Osteoblast (primary cell): ENCODE data around the gene SH3RF2. TPM values are rescaled to one million over a fixed set of nuclear protein-coding genes. Genes with fewer than 3 reads are reported as not detected.
A peak's percentile ranks its signal among the peaks of the same experiment; 100 is the strongest.

Experiments
- DNase-seq: peaks from one replicate; pipeline ENCODE4 v3.0.0; 2011; ENCODE audit warnings: low spot score, mixed read lengths; ENCODE audit not compliant: insufficient read length; ENCODE audit errors: missing footprints
- H2AFZ ChIP-seq: 2 replicates; pipeline ENCODE4 v1.6.0; 2011; ENCODE audit warnings: mild to moderate bottlenecking, low read length
- H3K27ac ChIP-seq: 2 replicates; pipeline ENCODE4 v1.5.1; 2011; ENCODE audit warnings: mild to moderate bottlenecking, low read depth, low read length, moderate library complexity
- H3K27me3 ChIP-seq: 2 replicates; pipeline ENCODE4 v1.6.0; 2012; ENCODE audit warnings: mild to moderate bottlenecking, control low read depth, inconsistent platforms, low read length, moderate library complexity; ENCODE audit not compliant: insufficient read depth
- H3K36me3 ChIP-seq: 2 replicates; pipeline ENCODE4 v1.5.1; 2011; ENCODE audit warnings: mild to moderate bottlenecking, low read length, control low read depth, moderate library complexity; ENCODE audit not compliant: insufficient read depth
- H3K4me1 ChIP-seq: 2 replicates; pipeline ENCODE4 v1.5.1; 2011; ENCODE audit warnings: mild to moderate bottlenecking, low read length, control low read depth, moderate library complexity; ENCODE audit not compliant: insufficient read depth
- H3K4me2 ChIP-seq: 2 replicates; pipeline ENCODE4 v1.6.0; 2011; ENCODE audit warnings: mild to moderate bottlenecking, low read length; ENCODE audit not compliant: insufficient read depth
- H3K4me3 ChIP-seq: fragments of 200-600 bp; sonication (generic); 3 replicates; pipeline ENCODE4 v1.5.1; 2012; ENCODE audit warnings: mild to moderate bottlenecking, low read length, inconsistent platforms; ENCODE audit not compliant: insufficient read depth
- H3K79me2 ChIP-seq: 2 replicates; pipeline ENCODE4 v1.6.0; 2012; ENCODE audit warnings: mild to moderate bottlenecking, low read length, control low read depth, inconsistent platforms; ENCODE audit not compliant: insufficient read depth
- H3K9me3 ChIP-seq: 2 replicates; pipeline ENCODE4 v1.5.1; 2011; ENCODE audit warnings: low read depth, low read length, control low read depth
- H4K20me1 ChIP-seq: 2 replicates; pipeline ENCODE4 v1.6.0; 2012; ENCODE audit warnings: mild to moderate bottlenecking, low read length, control low read depth; ENCODE audit not compliant: insufficient read depth
- total RNA-seq: library from RNA; depleted of rRNA; stranded (reverse); fragments of >200 nt; gene quantifications from 2 replicates; pipeline ENCODE4 v1.2.3, GENCODE V29; 2012
- TF ChIP-seq, protein P1 (sequence below): IDR thresholded peaks from 2 replicates; pipeline ENCODE4 v1.5.1; 2011; ENCODE audit warnings: mild to moderate bottlenecking, low read depth, low read length, moderate library complexity; ENCODE audit errors: extremely low read depth

Gene SH3RF2
- total RNA-seq, 1 donor = 4.0 TPM

- H3K9me3 ChIP-seq = no peaks in the 10 kb centered on the region
- H2AFZ ChIP-seq = no peak overlapping the region
- no peak for DNase-seq
- H3K27me3 ChIP-seq = peaks cover 2% of the 10 kb centered on the region
- H4K20me1 ChIP-seq = no peaks in the 10 kb centered on the region
- H3K79me2 ChIP-seq = no peaks in the 10 kb centered on the region
- TF ChIP-seq, protein P1, sequence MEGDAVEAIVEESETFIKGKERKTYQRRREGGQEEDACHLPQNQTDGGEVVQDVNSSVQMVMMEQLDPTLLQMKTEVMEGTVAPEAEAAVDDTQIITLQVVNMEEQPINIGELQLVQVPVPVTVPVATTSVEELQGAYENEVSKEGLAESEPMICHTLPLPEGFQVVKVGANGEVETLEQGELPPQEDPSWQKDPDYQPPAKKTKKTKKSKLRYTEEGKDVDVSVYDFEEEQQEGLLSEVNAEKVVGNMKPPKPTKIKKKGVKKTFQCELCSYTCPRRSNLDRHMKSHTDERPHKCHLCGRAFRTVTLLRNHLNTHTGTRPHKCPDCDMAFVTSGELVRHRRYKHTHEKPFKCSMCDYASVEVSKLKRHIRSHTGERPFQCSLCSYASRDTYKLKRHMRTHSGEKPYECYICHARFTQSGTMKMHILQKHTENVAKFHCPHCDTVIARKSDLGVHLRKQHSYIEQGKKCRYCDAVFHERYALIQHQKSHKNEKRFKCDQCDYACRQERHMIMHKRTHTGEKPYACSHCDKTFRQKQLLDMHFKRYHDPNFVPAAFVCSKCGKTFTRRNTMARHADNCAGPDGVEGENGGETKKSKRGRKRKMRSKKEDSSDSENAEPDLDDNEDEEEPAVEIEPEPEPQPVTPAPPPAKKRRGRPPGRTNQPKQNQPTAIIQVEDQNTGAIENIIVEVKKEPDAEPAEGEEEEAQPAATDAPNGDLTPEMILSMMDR = no peak
- peaks cover 11% of the 10 kb centered on the region for H3K4me1 ChIP-seq
- H3K4me2 ChIP-seq = no peak overlapping the region
- H3K36me3 ChIP-seq = no peaks in the 10 kb centered on the region
- no peak overlapping the region for H3K27ac ChIP-seq
- no peak overlapping the region for H3K4me3 ChIP-seq
Measured at GRCh38 chr5:146040527-146040926, 104.1 kb downstream of the SH3RF2 start.

DNA sequence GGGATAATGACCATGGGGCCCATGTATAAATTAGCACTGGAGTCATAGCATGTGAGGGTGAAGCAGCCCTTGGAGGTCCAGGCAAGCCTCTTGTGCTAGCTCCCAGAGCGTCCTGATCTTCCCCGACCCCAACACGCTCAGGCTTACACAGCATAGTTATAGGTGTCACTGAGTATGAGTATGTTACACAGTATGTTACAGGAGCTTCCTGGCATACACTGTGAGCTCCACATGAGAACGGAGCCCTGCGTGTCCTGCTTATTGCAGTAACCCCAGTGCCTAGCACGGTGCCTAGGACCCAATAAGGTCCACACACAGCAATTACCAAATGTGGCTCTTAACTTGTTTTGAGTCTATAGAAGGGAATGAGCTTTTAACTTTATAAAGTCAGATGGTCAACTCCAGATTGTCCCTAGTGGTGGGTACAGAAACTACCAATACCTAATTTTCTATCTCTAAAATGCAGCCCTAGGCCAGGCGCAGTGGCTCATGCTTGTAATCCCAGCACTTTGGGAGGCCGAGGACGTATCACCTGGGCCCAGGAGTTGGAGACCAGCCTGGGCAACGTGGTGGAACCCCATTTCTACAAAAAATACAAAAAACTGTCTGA, 104.9 kb downstream of the SH3RF2 start:
- Histone ChIP-seq H3K4me3 (no peak overlapping the region), H3K4me1 (peaks cover 11% of the 10 kb centered on the region), H3K4me2 (no peak overlapping the region), H3K27ac (no peak overlapping the region), H2AFZ (no peak overlapping the region), H3K36me3 (no peaks in the 10 kb centered on the region), H3K9me3 (no peaks in the 10 kb centered on the region), H3K27me3 (peaks cover 2% of the 10 kb centered on the region), H3K79me2 (no peaks in the 10 kb centered on the region), H4K20me1 (no peaks in the 10 kb centered on the region)
- DNase-seq = no peak
- TF ChIP-seq, protein P1 = peak; percentile 46

GRCh38 chr5:146042628-146043279, 106.4 kb downstream of the SH3RF2 start:
- H3K27me3 ChIP-seq = peaks cover 2% of the 10 kb centered on the region
- H3K4me2 ChIP-seq = no peak overlapping the region
- no peak overlapping the region for H3K27ac ChIP-seq
- H3K79me2 ChIP-seq = no peaks in the 10 kb centered on the region
- TF ChIP-seq, protein P1 = no peak
- H2AFZ ChIP-seq = peak overlapping the region; percentile 17
- peaks cover 11% of the 10 kb centered on the region for H3K4me1 ChIP-seq
- no peak for DNase-seq
- H3K9me3 ChIP-seq = no peaks in the 10 kb centered on the region
- H3K4me3 ChIP-seq = no peak overlapping the region
- H3K36me3 ChIP-seq = no peaks in the 10 kb centered on the region
- H4K20me1 ChIP-seq = no peaks in the 10 kb centered on the region

GRCh38 chr5:146043722-146044121, 107.3 kb downstream of the SH3RF2 start:
- Histone ChIP-seq H3K27me3 (peaks cover 2% of the 10 kb centered on the region), H3K36me3 (no peaks in the 10 kb centered on the region), H2AFZ (no peak overlapping the region), H3K79me2 (no peaks in the 10 kb centered on the region), H3K27ac (no peak overlapping the region), H4K20me1 (no peaks in the 10 kb centered on the region), H3K9me3 (no peaks in the 10 kb centered on the region), H3K4me3 (no peak overlapping the region), H3K4me1 (peaks cover 11% of the 10 kb centered on the region), H3K4me2 (no peak overlapping the region)
- TF ChIP-seq, protein P1 = no peak
- DNase-seq = no peak
